Measurements from ENCODE around the gene AKAP11. TPM values are rescaled to one million over a fixed set of nuclear protein-coding genes. Genes with fewer than 3 reads are reported as not detected.

Gene AKAP11
- total RNA-seq, 2 experiments from 2014 or later = 32.5 to 34.0 TPM

- no peaks in the 10 kb centered on the region for H3K27me3 Mint-ChIP-seq
- ChIA-PET CTCF (interaction anchor here (1.2 kb wide), 1 partner anchor 203 kb away, joined by 3 read pairs; no protein-coding TSS in a partner anchor), POLR2A (interaction anchor here (1.1 to 5.9 kb wide), 2 partner anchors 48 to 121 kb away, joined by 3 to 59 read pairs; no protein-coding TSS in a partner anchor)
- H3K9me3 Mint-ChIP-seq = peaks cover 3% of the 10 kb centered on the region
- H3K4me3 Mint-ChIP-seq = peak overlapping the region; percentile 75
- peak overlapping the region; percentile 83 for H3K27ac Mint-ChIP-seq
- no peak for DNase-seq
- H3K4me1 Mint-ChIP-seq = peaks cover 59% of the 10 kb centered on the region
- peaks cover 30% of the 10 kb centered on the region for H3K36me3 Mint-ChIP-seq (ENCODE audit: low read depth)
These were observed 3.6 kb downstream of the AKAP11 start for GRCh38 chr13:42275506-42275905.

DNA sequence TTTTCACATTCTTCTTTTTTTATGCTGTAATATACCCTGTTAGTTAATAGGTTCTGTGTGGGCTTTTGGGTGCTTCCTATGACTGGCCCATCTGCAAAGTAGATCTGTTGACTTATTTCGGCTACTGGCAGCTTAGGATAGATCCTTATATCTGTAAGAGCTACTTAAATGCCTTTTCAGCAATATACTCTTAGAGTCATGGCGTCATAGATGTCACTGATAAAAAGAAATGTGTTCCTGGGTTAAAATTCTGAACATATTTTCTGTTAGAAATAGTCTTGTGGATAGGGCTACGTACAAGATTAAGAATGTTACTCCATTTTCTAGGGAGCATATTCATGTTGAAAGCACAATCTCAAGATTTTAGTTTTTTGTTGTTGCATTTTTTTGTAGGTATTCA lies 4.7 kb downstream of the AKAP11 start:
- Mint-ChIP-seq H3K4me3 (peak overlapping the region; percentile 18), H3K27me3 (no peaks in the 10 kb centered on the region), H3K9me3 (no peaks in the 10 kb centered on the region), H3K4me1 (peaks cover 48% of the 10 kb centered on the region), H3K36me3 (ENCODE audit: low read depth) (peaks cover 23% of the 10 kb centered on the region), H3K27ac (peak overlapping the region; percentile 60)
- no peak for DNase-seq
- ChIA-PET POLR2A (no interaction called here), CTCF (no interaction called here)

DNA sequence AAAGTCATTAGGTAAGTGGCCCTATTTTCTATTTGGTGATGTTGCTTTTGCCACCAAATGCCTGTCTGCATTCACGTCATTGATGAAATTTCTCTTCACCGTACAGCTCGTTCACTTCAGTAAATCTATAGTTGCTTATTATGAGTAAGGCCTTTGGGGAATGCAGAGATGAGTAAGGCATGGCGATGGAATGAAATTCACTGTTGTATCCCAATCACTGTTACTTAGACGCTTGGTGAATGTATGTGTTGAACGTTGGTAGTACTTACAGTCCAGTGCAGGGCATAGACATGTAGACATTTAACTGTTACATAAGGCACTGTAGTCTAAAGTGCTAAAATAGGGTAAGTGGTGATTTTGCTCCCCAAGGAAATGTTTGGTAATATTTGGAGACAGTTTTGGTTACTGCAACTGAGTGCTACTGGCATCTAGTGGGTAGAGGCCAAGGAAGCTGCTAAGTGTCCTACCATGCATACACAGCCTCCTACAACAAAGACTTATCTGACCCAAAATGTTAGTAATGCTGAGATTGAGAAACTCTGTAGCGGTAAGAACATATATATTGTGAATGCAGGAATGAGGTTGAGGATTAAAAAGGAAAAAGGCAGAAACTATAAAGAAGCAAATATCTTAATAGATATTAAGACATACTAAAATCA lies 5.8 kb downstream of the AKAP11 start:
- H3K4me3 Mint-ChIP-seq = peak overlapping the region; percentile 12
- no peaks in the 10 kb centered on the region for H3K9me3 Mint-ChIP-seq
- DNase-seq = no peak
- H3K27ac Mint-ChIP-seq = peak overlapping the region; percentile 4
- ChIA-PET POLR2A (no interaction called here), CTCF (no interaction called here)
- H3K36me3 Mint-ChIP-seq (ENCODE audit: low read depth) = peaks cover 18% of the 10 kb centered on the region
- H3K27me3 Mint-ChIP-seq = no peaks in the 10 kb centered on the region
- peaks cover 52% of the 10 kb centered on the region for H3K4me1 Mint-ChIP-seq

GRCh38 chr13:42279080-42279479 lies 7.1 kb downstream of the AKAP11 start:
- H3K4me1 Mint-ChIP-seq = peaks cover 50% of the 10 kb centered on the region
- POLR2A ChIA-PET = interaction anchor here (0.7 kb wide), 1 partner anchor 113 kb away, joined by 3 read pairs; no protein-coding TSS in a partner anchor
- CTCF ChIA-PET = interaction anchor here (0.7 to 1.2 kb wide), 2 partner anchors 20 to 200 kb away, joined by 3 read pairs; no protein-coding TSS in a partner anchor
- no peaks in the 10 kb centered on the region for H3K27me3 Mint-ChIP-seq
- no peaks in the 10 kb centered on the region for H3K9me3 Mint-ChIP-seq
- no peak for DNase-seq
- H3K4me3 Mint-ChIP-seq = no peak overlapping the region
- no peak overlapping the region for H3K27ac Mint-ChIP-seq
- peaks cover 22% of the 10 kb centered on the region for H3K36me3 Mint-ChIP-seq (ENCODE audit: low read depth)

DNA sequence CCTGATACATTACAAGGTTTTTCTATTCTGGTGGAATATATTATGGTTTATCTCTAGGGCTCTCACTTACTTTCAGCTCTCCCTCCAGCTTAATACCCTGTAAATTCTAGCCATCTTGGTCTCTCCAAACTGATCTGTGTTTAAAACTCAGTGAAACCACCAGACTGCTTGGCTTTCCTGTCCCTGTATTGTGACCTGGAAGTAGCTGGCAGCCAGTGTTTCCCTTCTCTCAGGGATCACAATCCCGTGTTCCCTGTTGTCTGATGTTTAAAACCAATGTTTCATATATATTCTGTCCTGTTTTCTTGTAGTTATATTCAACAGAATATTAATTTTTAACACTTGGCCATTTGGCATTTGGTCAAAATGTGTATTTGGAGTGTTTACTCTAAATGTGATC lies 8.0 kb downstream of the AKAP11 start:
- no peak for DNase-seq
- Mint-ChIP-seq H3K27me3 (no peaks in the 10 kb centered on the region), H3K4me1 (peaks cover 43% of the 10 kb centered on the region), H3K27ac (no peak overlapping the region), H3K4me3 (no peak overlapping the region), H3K36me3 (ENCODE audit: low read depth) (peaks cover 24% of the 10 kb centered on the region), H3K9me3 (no peaks in the 10 kb centered on the region)
- ChIA-PET POLR2A (no interaction called here), CTCF (interaction anchor here (1.2 kb wide), 1 partner anchor 199 kb away, joined by 3 read pairs; no protein-coding TSS in a partner anchor)

GRCh38 chr13:42280537-42280936 lies 8.6 kb downstream of the AKAP11 start:
- H3K4me1 Mint-ChIP-seq = peaks cover 40% of the 10 kb centered on the region
- no peak overlapping the region for H3K4me3 Mint-ChIP-seq
- no peak for DNase-seq
- H3K27me3 Mint-ChIP-seq = no peaks in the 10 kb centered on the region
- H3K36me3 Mint-ChIP-seq (ENCODE audit: low read depth) = peaks cover 22% of the 10 kb centered on the region
- POLR2A ChIA-PET = no interaction called here
- no peak overlapping the region for H3K27ac Mint-ChIP-seq
- no peaks in the 10 kb centered on the region for H3K9me3 Mint-ChIP-seq
- CTCF ChIA-PET = no interaction called here

- ChIA-PET POLR2A (no interaction called here), CTCF (no interaction called here)
- Mint-ChIP-seq H3K9me3 (no peaks in the 10 kb centered on the region), H3K36me3 (ENCODE audit: low read depth) (peaks cover 31% of the 10 kb centered on the region), H3K4me1 (peaks cover 25% of the 10 kb centered on the region), H3K4me3 (no peak overlapping the region), H3K27ac (no peak overlapping the region), H3K27me3 (no peaks in the 10 kb centered on the region)
- DNase-seq = no peak
These were observed 11.6 kb downstream of the AKAP11 start for GRCh38 chr13:42283574-42283973.

DNA sequence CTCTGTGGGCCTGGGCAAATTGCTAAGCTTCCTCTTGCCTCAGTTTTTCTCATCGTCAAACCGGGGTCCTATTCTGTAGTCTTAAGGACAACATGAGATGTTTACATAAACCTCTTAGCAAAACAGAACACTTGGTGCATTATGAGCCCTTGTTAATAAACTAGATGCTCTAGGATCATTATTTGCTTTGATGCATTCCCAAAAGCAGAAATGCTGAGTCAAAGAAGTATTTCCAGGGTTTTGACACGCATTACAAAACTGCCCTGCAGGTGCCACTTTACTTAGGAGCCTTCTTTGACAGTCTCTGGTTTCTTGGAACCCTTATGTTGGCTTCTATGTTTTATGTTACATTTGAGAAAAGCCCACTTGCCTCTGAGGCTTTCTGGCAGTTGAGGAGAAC lies 12.1 kb downstream of the AKAP11 start:
- no peaks in the 10 kb centered on the region for H3K27me3 Mint-ChIP-seq

GRCh38 chr13:42298392-42298791 lies 26.4 kb downstream of the AKAP11 start:
- no peak overlapping the region for H3K4me3 Mint-ChIP-seq
- no peaks in the 10 kb centered on the region for H3K27me3 Mint-ChIP-seq
- CTCF ChIA-PET = no interaction called here
- H3K36me3 Mint-ChIP-seq (ENCODE audit: low read depth) = peaks cover 77% of the 10 kb centered on the region
- H3K9me3 Mint-ChIP-seq = peaks cover 5% of the 10 kb centered on the region
- no peak for DNase-seq
- peaks cover 6% of the 10 kb centered on the region for H3K4me1 Mint-ChIP-seq
- no peak overlapping the region for H3K27ac Mint-ChIP-seq
- POLR2A ChIA-PET = no interaction called here

More for the DNA sequence above, 12.1 kb downstream of the AKAP11 start:
- H3K27ac Mint-ChIP-seq = no peak overlapping the region
- H3K4me1 Mint-ChIP-seq = peaks cover 25% of the 10 kb centered on the region
- ChIA-PET POLR2A (no interaction called here), CTCF (no interaction called here)
- H3K36me3 Mint-ChIP-seq (ENCODE audit: low read depth) = peaks cover 36% of the 10 kb centered on the region
- no peaks in the 10 kb centered on the region for H3K9me3 Mint-ChIP-seq
- no peak overlapping the region for H3K4me3 Mint-ChIP-seq
- DNase-seq = no peak

DNA sequence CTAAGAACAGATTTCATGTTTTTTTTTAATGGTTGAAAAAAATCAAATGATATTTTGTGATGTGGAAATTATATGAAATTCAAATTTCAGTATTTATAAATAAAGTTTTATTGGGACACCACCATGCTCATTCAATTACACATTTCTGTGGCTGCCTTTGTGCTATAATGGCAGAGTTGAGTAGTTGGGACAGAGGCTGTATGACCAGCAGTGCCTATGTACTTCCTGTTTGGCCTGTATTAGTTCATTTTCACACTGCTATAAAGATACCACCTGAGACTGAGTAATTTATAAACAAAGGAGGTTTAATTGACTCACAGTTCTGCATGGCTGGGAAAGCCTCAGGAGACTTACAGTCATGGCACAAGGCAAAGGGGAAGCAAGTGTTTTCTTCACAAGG lies 33.6 kb downstream of the AKAP11 start:
- Mint-ChIP-seq H3K4me3 (no peak overlapping the region), H3K9me3 (peaks cover 2% of the 10 kb centered on the region), H3K36me3 (ENCODE audit: low read depth) (peaks cover 90% of the 10 kb centered on the region), H3K4me1 (peaks cover 10% of the 10 kb centered on the region), H3K27ac (no peak overlapping the region), H3K27me3 (no peaks in the 10 kb centered on the region)
- DNase-seq = no peak
- ChIA-PET POLR2A (no interaction called here), CTCF (interaction anchor here (1.3 kb wide), 1 partner anchor 173 kb away, joined by 3 read pairs; no protein-coding TSS in a partner anchor)

GRCh38 chr13:42307461-42307860 lies 35.5 kb downstream of the AKAP11 start:
- Mint-ChIP-seq H3K36me3 (ENCODE audit: low read depth) (peaks cover 82% of the 10 kb centered on the region), H3K27me3 (no peaks in the 10 kb centered on the region), H3K27ac (no peak overlapping the region), H3K4me3 (no peak overlapping the region), H3K9me3 (no peaks in the 10 kb centered on the region), H3K4me1 (peaks cover 17% of the 10 kb centered on the region)
- DNase-seq = no peak
- ChIA-PET CTCF (interaction anchor here (0.7 kb wide), 1 partner anchor 288 kb away, joined by 3 read pairs; no protein-coding TSS in a partner anchor), POLR2A (no interaction called here)

GRCh38 chr13:42312817-42313431 lies 41.0 kb downstream of the AKAP11 start:
- Mint-ChIP-seq H3K27ac (no peak overlapping the region), H3K27me3 (no peaks in the 10 kb centered on the region), H3K4me3 (no peak overlapping the region), H3K36me3 (ENCODE audit: low read depth) (peaks cover 65% of the 10 kb centered on the region), H3K4me1 (peaks cover 21% of the 10 kb centered on the region), H3K9me3 (no peaks in the 10 kb centered on the region)
- ChIA-PET POLR2A (no interaction called here), CTCF (no interaction called here)
- DNase-seq = no peak

DNA sequence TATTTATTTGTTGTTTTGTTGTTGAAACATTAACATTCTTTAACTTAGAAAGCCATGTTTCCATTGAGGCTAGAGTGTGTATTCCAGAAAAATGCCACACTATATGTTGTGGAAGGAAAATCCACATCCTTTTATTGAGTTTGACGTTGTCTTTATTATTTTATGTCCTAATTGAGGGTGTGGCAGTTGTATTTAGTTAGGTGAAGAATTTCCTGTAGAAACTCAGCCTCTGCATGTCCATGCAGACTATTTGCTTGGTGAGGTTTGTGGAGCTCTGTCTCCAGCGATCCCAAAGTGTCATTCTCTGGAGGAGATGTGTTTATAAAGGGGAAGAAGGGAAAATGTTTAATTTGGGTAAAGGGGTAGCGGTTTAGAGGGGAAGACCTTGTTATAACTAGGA lies 46.6 kb downstream of the AKAP11 start:
- Mint-ChIP-seq H3K27ac (no peak overlapping the region), H3K4me3 (no peak overlapping the region), H3K27me3 (no peaks in the 10 kb centered on the region), H3K4me1 (peaks cover 21% of the 10 kb centered on the region), H3K9me3 (no peaks in the 10 kb centered on the region), H3K36me3 (ENCODE audit: low read depth) (peaks cover 45% of the 10 kb centered on the region)
- no peak for DNase-seq
- ChIA-PET CTCF (interaction anchor here (1.0 kb wide), 1 partner anchor 78 kb away, joined by 5 read pairs; no protein-coding TSS in a partner anchor), POLR2A (interaction anchor here (1.0 to 3.1 kb wide), 4 partner anchors 15 to 75 kb away, joined by 3 to 11 read pairs (median 4); partner anchors contain the start of gene AKAP11)

Measured in activated CD4-positive, alpha-beta memory T cell treated with anti-CD3 and anti-CD28 coated beads, Interleukin-2, amount 10 ng/mL, durations not matched to agents 7 days and 5 days (primary cell).